Measurements from ENCODE around the gene PDIA2. TPM values are rescaled to one million over a fixed set of nuclear protein-coding genes. Genes with fewer than 3 reads are reported as not detected.
"Not testable (repeated sequence)": the region's sequence is repeated elsewhere in the genome, so short reads cannot be mapped to it uniquely, and the experiment has no call there.

PDIA2 gene
- total RNA-seq, 6 experiments from 2014 or later = not detected

- no peak for TF ChIP-seq CTCF (IDR thresholded peaks at IDR 0.05)
- no peak overlapping the region for H3K27ac Mint-ChIP-seq
- DNase-seq = no peak
- peaks cover 5% of the 10 kb centered on the region; the same call in 1 of the 2 replicates for H3K27me3 Mint-ChIP-seq (ENCODE audit: insufficient read depth)
- H3K9me3 Mint-ChIP-seq = no peaks in the 10 kb centered on the region
- no peaks in the 10 kb centered on the region for H3K36me3 Mint-ChIP-seq (ENCODE audit: low read depth)
- peaks cover 43% of the 10 kb centered on the region for H3K4me1 Mint-ChIP-seq (ENCODE audit: low read depth)
- no peak overlapping the region for H3K4me3 Mint-ChIP-seq
Observed at GRCh38 chr16:333406-334094, 50.6 kb downstream of the PDIA2 start.

- not testable (repeated sequence) for H3K27me3 Mint-ChIP-seq (ENCODE audit: insufficient read depth); DNase-seq; H3K36me3 Mint-ChIP-seq (ENCODE audit: low read depth); H3K9me3 Mint-ChIP-seq; H3K4me3 Mint-ChIP-seq; H3K27ac Mint-ChIP-seq
- peaks cover 43% of the 10 kb centered on the region for H3K4me1 Mint-ChIP-seq (ENCODE audit: low read depth)
Observed at GRCh38 chr16:334164-334832, 51.3 kb downstream of the PDIA2 start.

- not testable (repeated sequence) for H3K27ac Mint-ChIP-seq; H3K36me3 Mint-ChIP-seq (ENCODE audit: low read depth); H3K9me3 Mint-ChIP-seq; H3K27me3 Mint-ChIP-seq (ENCODE audit: insufficient read depth); H3K4me3 Mint-ChIP-seq
- DNase-seq = peak; percentile 42
- H3K4me1 Mint-ChIP-seq (ENCODE audit: low read depth) = peaks cover 49% of the 10 kb centered on the region
Observed at GRCh38 chr16:334861-335632, 52.1 kb downstream of the PDIA2 start.

- no peaks in the 10 kb centered on the region for H3K36me3 Mint-ChIP-seq (ENCODE audit: low read depth)
- H3K4me1 Mint-ChIP-seq (ENCODE audit: low read depth) = peaks cover 39% of the 10 kb centered on the region
- H3K27me3 Mint-ChIP-seq (ENCODE audit: insufficient read depth) = peaks cover 1% of the 10 kb centered on the region
- no peak overlapping the region for H3K4me3 Mint-ChIP-seq
- H3K9me3 Mint-ChIP-seq = no peaks in the 10 kb centered on the region
- no peak for DNase-seq
- no peak overlapping the region for H3K27ac Mint-ChIP-seq
- TF ChIP-seq CTCF (IDR thresholded peaks at IDR 0.05) = no peak
Observed at GRCh38 chr16:336269-336668, 53.3 kb downstream of the PDIA2 start.

Other genes with a start within 250 kb of the PDIA2 start
- 10 to 100 TPM; 18.9 to 24.7 (median 19.8) TPM for gene POLR3K, start 229.6 kb upstream of the PDIA2 start, total RNA-seq (2021; fragmentation: NEBNext Ultra II Directional; extraction: Animal tissue kit (Norgen Biotek cat#: 25700))
- gene SNRNP25, start 229.3 kb upstream of the PDIA2 start, total RNA-seq (2021; fragmentation: NEBNext Ultra II Directional; extraction: Animal tissue kit (Norgen Biotek cat#: 25700)) = 10 to 100 TPM; 40.3 to 53.1 (median 44.0) TPM
- gene RHBDF1, start 210.5 kb upstream of the PDIA2 start, total RNA-seq (2021; fragmentation: NEBNext Ultra II Directional; extraction: Animal tissue kit (Norgen Biotek cat#: 25700)) = 10 to 100 TPM; 54.9 to 65.8 (median 60.0) TPM
- 100 to 1,000 TPM in 2 of 6 experiments, 10 to 100 TPM in 4; 92.3 to 104 (median 96.9) TPM for gene MPG, start 204.9 kb upstream of the PDIA2 start, total RNA-seq (2021; fragmentation: NEBNext Ultra II Directional; extraction: Animal tissue kit (Norgen Biotek cat#: 25700))
- 10 to 100 TPM; 33.9 to 40.9 (median 37.1) TPM for gene NPRL3, start 144.5 kb upstream of the PDIA2 start, total RNA-seq (2021; fragmentation: NEBNext Ultra II Directional; extraction: Animal tissue kit (Norgen Biotek cat#: 25700))
- not detected for gene HBZ, start 130.5 kb upstream of the PDIA2 start, total RNA-seq (2021; fragmentation: NEBNext Ultra II Directional; extraction: Animal tissue kit (Norgen Biotek cat#: 25700))
- not detected for gene HBM, start 117.2 kb upstream of the PDIA2 start, total RNA-seq (2021; fragmentation: NEBNext Ultra II Directional; extraction: Animal tissue kit (Norgen Biotek cat#: 25700))
- not detected for gene HBA2, start 110.3 kb upstream of the PDIA2 start, total RNA-seq (2021; fragmentation: NEBNext Ultra II Directional; extraction: Animal tissue kit (Norgen Biotek cat#: 25700))
- gene HBA1, start 106.5 kb upstream of the PDIA2 start, total RNA-seq (2021; fragmentation: NEBNext Ultra II Directional; extraction: Animal tissue kit (Norgen Biotek cat#: 25700)) = not detected
- under 1 TPM in 1 of 6 experiments, not detected in 5; 0.47 TPM for gene HBQ1, start 102.7 kb upstream of the PDIA2 start, total RNA-seq (2021; fragmentation: NEBNext Ultra II Directional; extraction: Animal tissue kit (Norgen Biotek cat#: 25700))
- 10 to 100 TPM; 35.8 to 47.5 (median 41.7) TPM for gene LUC7L, start 53.7 kb upstream of the PDIA2 start, total RNA-seq (2021; fragmentation: NEBNext Ultra II Directional; extraction: Animal tissue kit (Norgen Biotek cat#: 25700))
- 100 to 1,000 TPM in 2 of 6 experiments, 10 to 100 TPM in 4; 83.6 to 113 (median 87.7) TPM for gene FAM234A, start 48.3 kb upstream of the PDIA2 start, total RNA-seq (2021; fragmentation: NEBNext Ultra II Directional; extraction: Animal tissue kit (Norgen Biotek cat#: 25700))
- 1 to 10 TPM; 1.5 to 3.5 (median 2.3) TPM for gene RGS11, start 7.2 kb upstream of the PDIA2 start, total RNA-seq (2021; fragmentation: NEBNext Ultra II Directional; extraction: Animal tissue kit (Norgen Biotek cat#: 25700))
- not detected for gene ARHGDIG, start 2.6 kb upstream of the PDIA2 start, total RNA-seq (2021; fragmentation: NEBNext Ultra II Directional; extraction: Animal tissue kit (Norgen Biotek cat#: 25700))
- gene AXIN1, start 69.6 kb downstream of the PDIA2 start, total RNA-seq (2021; fragmentation: NEBNext Ultra II Directional; extraction: Animal tissue kit (Norgen Biotek cat#: 25700)) = 10 to 100 TPM; 13.6 to 16.7 (median 14.7) TPM
- gene MRPL28, start 87.4 kb downstream of the PDIA2 start, total RNA-seq (2021; fragmentation: NEBNext Ultra II Directional; extraction: Animal tissue kit (Norgen Biotek cat#: 25700)) = 100 to 1,000 TPM; 105 to 131 (median 129) TPM
- 10 to 100 TPM; 50.6 to 69.7 (median 59.7) TPM for gene PGAP6, start 98.8 kb downstream of the PDIA2 start, total RNA-seq (2021; fragmentation: NEBNext Ultra II Directional; extraction: Animal tissue kit (Norgen Biotek cat#: 25700))
- gene NME4, start 114.0 kb downstream of the PDIA2 start, total RNA-seq (2021; fragmentation: NEBNext Ultra II Directional; extraction: Animal tissue kit (Norgen Biotek cat#: 25700)) = 100 to 1,000 TPM; 153 to 276 (median 158) TPM
- 10 to 100 TPM; 14.0 to 20.3 (median 16.0) TPM for gene DECR2, start 118.7 kb downstream of the PDIA2 start, total RNA-seq (2021; fragmentation: NEBNext Ultra II Directional; extraction: Animal tissue kit (Norgen Biotek cat#: 25700))
- gene RAB11FIP3, start 142.5 kb downstream of the PDIA2 start, total RNA-seq (2021; fragmentation: NEBNext Ultra II Directional; extraction: Animal tissue kit (Norgen Biotek cat#: 25700)) = 10 to 100 TPM; 30.3 to 36.9 (median 33.9) TPM
- gene CAPN15, start 244.5 kb downstream of the PDIA2 start, total RNA-seq (2021; fragmentation: NEBNext Ultra II Directional; extraction: Animal tissue kit (Norgen Biotek cat#: 25700)) = 10 to 100 TPM; 35.3 to 41.4 (median 40.2) TPM

Data from HFFc6 (cell line).